LNCAP (cell line): ENCODE data around the gene CFAP68.

Source experiments
- CTCF ChIP-seq: fragments of 450-650 bp; IDR thresholded peaks from 2 replicates; pipeline ENCODE4 v1.5.1; 2017; ENCODE audit warnings: mild to moderate bottlenecking

The CFAP68 gene, protein sequence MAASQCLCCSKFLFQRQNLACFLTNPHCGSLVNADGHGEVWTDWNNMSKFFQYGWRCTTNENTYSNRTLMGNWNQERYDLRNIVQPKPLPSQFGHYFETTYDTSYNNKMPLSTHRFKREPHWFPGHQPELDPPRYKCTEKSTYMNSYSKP

DNA sequence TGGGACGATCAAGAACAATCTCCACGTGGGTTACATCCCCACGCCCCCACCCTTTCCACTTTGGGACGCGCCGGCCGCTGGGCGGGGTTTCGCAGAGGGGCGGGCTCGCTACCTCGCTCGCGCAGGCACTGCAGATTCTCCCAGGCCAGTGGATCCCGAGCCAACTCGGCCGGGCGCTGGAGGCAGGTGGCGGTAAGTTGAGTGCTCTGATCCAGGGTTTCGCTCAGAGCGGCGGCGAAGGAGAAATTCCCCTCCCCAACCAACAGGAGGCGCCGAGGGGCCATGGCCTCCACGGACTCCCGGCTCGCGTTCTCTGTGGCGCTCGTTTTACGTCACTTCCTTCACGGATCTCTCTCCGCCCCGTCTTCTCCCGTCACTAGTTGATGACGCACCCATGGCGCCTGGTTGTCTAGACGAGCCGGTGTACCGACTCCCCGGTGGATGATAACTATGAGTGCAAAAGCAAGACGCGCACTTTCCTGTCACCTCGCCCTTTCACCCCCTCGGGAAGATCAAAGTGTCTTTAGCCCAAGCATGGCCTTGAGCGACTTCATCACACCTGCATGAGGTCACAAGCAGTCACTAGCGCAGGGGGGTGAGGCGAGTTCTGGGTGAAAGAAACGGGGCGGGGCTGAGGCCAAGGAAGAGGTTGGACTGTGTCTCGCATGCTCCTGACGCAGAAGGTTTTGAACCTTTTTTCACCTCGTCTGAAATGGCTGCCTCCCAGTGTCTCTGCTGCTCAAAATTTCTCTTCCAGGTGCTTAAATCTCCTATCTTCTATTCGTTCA, at the start of gene CFAP68, which contains the start of gene FDXACB1:
CFAP68 (plus strand) TSS at position 693 of the 788 bp plus-strand sequence; CDS start at position 713, 20 bp downstream.
FDXACB1 (minus strand) TSS at position 317 of the 788 bp plus-strand sequence; CDS start at position 284, 33 bp downstream.
- peak; percentile 92 for TF ChIP-seq CTCF

- TF ChIP-seq CTCF = no peak; the same call in 1 of the 2 replicates
Observed at GRCh38 chr11:111833524-111833923, 45.8 kb upstream of the CFAP68 start.

DNA sequence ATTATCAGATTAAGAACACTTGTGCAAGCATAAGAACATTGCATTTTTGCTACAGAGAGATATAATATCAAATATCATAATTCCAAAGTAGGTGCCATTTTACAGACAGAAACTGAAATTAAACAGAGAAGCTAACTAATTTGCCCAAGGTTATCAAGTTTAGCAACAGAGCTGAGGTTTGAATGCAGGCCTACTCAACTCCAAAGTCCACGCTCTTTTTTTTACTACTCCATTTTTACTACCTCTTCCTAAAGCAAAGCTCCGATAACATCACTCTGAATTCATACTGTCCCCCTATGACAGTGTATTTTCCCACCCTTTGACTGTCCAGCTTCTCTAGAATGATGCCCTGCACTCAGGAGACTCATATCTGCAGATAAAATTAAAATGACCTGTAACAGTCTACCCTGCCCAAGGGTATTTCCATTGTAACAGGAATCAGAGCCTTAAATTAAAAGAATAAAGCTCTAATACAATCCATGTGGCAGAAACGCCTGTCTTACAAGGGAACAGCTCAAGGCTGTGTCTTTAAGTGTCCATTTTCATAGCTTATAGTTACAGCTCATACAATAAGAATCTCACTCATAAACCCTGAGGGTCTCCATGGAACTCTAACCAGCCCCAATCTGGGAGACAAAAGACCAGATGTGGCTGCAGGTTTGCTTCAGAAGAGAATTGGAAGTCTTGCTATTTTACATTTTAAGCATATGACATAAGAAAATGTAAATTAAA, 44.7 kb upstream of the CFAP68 start:
- TF ChIP-seq CTCF = no peak

- TF ChIP-seq CTCF = no peak
Observed at GRCh38 chr11:111835665-111836064, 43.7 kb upstream of the CFAP68 start.

GRCh38 chr11:111836162-111836561, 43.2 kb upstream of the CFAP68 start:
- TF ChIP-seq CTCF = no peak

DNA sequence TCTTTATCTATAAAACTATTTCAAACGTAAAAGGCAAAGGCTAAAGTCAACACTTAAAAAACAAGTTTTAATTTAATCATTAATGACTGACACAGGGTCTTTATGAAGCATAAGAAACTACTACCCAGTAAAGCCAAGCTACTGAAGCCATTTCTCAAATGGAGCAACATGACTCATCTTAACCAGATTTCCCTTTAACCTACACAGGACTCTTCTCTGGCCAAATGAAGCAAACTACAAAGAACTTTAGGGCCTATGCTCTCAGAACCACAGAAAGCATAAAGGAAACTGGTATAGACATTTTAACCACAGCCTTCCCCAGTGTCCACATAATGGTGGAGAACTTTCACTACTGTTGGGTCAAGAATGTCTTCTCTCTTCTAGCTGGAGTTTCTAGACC, 42.6 kb upstream of the CFAP68 start:
- TF ChIP-seq CTCF = no peak

GRCh38 chr11:111837366-111837891, 41.9 kb upstream of the CFAP68 start:
- no peak for TF ChIP-seq CTCF
